GM12891 (cell line): ENCODE data around the gene CATSPER3.

Source experiments
- DNase-seq: peaks from one replicate; pipeline ENCODE4 v3.0.0; 2011; ENCODE audit warnings: low spot score; ENCODE audit not compliant: insufficient read length
- FAIRE-seq: peaks from 2 replicates; lab custom pipeline; 2011; peaks lifted over from hg19 to GRCh38; lab: Jason Lieb, UNC
- PAX5 ChIP-seq: IDR thresholded peaks from 2 replicates; pipeline ENCODE4 v1.6.1; 2011; ENCODE audit warnings: low read length, moderate library complexity, mild to moderate bottlenecking; ENCODE audit not compliant: insufficient read depth, severe bottlenecking
- POLR2A ChIP-seq: IDR thresholded peaks from 2 replicates; pipeline ENCODE4 v1.6.1; 2011; ENCODE audit warnings: low read depth, low read length, control low read depth
- POLR2AphosphoS5 ChIP-seq: IDR thresholded peaks from 2 replicates; pipeline ENCODE4 v1.6.1; 2011; ENCODE audit warnings: low read depth, low read length, control low read depth
- POU2F2 ChIP-seq: IDR thresholded peaks from 2 replicates; pipeline ENCODE4 v1.6.1; 2011; ENCODE audit warnings: low read depth, mild to moderate bottlenecking, control low read depth, low read length, moderate library complexity
- SPI1 ChIP-seq: IDR thresholded peaks from 2 replicates; pipeline ENCODE4 v1.6.1; 2011; ENCODE audit warnings: low read depth, low read length, control low read depth
- TAF1 ChIP-seq: IDR thresholded peaks from 2 replicates; pipeline ENCODE4 v1.6.1; 2011; ENCODE audit warnings: low read depth, low read length, control low read depth

Gene CATSPER3

DNA sequence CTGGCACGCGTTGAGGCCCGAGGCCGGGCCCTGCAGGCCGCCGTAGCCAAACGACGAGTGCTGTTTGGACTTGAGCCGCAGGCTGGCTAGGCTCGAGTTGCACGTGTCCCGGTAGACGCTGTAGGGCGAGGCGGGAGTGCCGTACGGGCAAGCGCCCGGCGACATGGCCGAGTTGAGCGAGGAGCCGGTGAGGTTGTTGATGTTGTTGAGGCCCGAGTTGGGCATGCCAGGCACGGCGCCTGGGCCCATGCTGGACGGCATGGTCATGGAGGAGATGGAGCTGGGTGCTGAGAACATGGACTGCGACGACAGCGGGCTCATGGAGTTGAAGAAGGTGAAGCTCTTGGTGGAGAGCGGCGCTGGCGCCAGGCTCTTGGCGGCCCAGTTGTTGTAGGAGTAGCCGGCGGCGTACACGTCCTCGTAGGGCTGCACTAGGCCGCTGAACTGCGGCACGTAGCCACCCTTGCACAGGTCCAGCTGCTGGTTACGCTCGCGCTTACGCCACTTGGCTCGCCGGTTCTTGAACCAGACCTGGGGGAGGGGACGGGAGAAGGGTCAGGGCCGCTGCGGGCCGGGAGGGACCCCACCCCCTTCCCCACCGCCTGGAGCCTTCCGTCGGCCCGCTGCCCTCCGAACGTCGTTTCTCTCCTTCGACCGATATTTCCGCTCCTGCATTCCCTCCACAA, 61.2 kb downstream of the CATSPER3 start:
- FAIRE-seq (no peak), DNase-seq (no peak)
- TF ChIP-seq PAX5 = no peak
- TF ChIP-seq TAF1 = no peak
- TF ChIP-seq POLR2A = no peak
- TF ChIP-seq SPI1 = no peak
- TF ChIP-seq POU2F2 = no peak
- no peak for TF ChIP-seq POLR2AphosphoS5

DNA sequence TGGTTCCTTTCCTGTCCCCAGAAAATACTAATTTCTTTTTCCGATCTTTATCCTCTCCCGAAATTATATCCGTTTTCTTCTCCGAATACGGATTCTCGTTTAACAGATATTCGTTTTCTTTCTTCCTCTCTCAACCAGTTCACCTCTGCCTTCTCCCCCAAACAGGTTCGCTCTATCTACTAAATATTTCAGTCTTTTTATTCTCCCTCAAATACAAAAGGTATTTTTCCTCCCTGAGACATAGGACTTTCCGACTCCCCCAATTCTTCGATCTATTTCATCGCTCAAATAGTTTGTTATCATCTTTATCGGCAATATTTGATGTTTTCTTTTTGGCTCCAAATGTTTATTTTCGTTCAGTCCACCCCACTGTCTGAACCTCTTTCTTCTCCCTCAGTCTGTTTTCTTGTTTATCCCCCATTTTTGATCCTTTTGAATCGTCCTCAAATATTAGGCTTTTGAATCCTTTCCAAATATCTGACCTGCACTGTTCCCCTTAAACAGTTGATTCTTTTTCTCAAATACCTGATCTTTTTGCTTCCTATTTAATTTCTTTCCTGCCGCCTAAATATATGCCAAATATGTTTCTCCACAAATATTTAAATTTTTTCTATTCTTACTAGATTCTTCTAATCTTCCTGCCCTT, 61.9 kb downstream of the CATSPER3 start:
- FAIRE-seq (no peak), DNase-seq (no peak)
- TF ChIP-seq POU2F2 (no peak), SPI1 (no peak), POLR2AphosphoS5 (no peak), PAX5 (no peak), TAF1 (no peak), POLR2A (no peak)

DNA sequence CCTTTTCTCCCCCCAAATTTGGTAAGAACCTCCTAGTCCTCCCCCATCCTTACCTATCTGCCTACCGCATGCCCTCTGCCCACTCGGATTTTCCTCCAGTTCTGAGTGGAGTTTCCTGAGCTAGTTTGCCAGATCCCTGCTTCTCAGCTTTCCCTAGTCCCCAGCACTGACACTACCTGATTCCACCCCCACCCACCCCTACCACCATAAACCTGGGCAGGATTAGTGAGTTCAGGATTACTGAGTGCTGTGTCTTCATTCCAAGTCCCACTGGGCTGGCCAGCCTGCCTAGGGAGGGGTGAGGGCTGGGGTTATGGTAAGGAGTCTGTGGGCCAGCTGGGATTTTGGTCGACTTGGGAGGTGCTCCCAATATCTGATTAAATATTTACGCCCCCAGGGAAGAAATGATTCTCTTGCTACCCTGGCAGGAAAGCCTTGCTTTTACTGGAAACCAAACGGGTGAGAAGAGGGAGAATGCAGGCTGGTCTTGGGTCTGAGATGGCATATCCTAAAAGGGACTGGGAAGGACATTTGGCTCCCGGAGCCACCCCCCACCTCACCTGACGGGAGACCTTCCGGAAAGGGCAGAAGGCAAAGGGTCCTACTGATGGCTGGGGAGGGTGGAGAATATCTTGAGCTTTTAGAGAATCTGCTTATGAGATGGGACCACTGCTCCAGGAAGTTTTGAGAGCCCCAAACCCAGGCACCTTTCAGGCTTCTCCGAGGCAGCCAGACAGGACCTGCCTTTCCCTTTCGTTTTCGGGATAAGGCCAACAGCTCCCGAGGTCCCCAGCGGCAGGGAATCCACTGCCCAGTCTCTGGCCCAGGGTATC, 62.6 kb downstream of the CATSPER3 start:
- FAIRE-seq = no peak
- TF ChIP-seq POU2F2 (no peak), POLR2AphosphoS5 (no peak), POLR2A (no peak), PAX5 (no peak), TAF1 (no peak), SPI1 (no peak)
- no peak for DNase-seq

DNA sequence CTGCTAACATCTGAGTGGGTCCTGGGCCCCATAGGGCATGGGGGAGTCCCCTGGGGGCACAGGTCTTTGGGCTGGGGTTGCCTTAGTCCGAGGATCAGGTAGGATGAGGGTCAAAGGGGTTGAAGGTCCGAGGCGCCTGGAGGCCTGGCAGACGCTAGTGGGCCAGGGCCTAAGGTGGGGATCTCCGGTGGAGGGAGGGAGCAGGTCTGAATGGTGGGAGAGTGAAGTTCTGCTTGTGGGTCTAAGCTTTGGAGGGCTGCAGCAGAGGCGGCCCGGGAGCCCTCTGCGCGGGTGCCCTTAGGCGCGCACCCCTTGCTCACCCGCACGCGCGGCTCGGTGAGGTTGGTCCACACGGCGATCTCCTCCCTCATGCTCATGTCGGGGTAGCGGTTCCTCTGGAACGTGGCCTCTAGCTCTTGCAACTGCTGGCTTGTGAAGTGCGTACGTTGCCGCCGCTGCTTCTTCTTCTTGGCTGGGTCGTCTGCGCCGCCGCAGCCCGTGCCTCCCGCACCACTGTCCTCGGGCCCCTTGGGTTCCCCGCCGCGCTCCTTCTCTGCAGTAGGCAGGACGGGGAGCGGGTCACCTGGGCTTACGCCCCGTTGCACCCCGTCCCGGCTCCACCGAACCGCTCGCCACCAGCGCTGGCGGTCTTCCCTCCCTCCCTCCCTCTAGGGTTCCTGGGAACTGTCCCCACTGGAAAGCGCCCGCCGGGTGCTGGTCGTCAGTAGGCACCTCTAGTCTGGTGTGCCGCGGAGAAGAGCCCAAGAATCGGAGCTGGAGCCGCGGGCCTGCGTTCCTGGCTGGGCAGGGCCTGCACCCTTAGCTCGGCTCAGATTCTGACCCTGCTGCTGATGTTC, 63.5 kb downstream of the CATSPER3 start:
- DNase-seq (no peak), FAIRE-seq (no peak)
- TF ChIP-seq TAF1 = no peak
- TF ChIP-seq POLR2A = no peak
- TF ChIP-seq SPI1 = no peak
- no peak for TF ChIP-seq POLR2AphosphoS5
- no peak for TF ChIP-seq PAX5
- TF ChIP-seq POU2F2 = no peak

DNA sequence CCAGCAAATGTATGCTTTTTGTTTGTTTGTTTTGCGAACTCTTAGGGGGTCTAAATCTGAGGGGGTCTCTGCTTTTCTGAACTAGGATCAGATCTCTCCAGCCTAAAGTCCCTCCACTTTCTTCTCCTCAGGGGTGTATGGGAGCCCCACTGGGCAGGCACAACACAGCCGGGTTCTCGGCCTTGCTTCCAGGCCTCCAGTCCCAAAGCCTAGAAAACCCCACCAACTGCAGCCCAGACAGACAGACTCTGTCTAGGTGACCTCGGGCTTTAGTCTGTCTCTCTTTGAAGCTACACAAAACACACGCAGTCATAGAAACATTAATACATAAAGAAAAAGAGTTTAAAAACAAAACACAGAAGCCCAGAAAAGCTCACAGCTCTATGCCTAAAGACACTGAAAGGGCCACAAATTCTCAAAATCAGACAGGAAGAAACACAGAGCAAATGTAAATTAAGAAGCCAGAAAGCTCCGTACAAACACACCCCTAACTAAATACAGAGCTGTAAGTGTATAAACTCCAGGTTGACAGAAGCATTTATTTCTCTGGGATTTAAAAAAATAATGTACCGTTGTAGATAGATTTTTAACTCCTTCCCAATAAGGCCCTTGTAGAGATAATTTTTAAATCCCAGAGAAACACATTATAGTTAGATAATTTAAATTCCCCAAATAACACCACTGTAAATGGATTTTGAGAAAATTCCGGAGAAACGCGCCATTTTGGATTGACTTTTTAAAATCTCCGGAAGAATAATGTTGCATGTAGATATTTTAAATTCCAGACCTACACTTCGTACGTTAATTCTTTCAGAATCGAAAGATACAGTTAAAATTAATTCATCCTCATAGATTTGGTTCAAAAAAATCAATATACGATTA, 64.3 kb downstream of the CATSPER3 start:
- DNase-seq = no peak
- TF ChIP-seq TAF1 (no peak), PAX5 (no peak), POU2F2 (no peak), SPI1 (no peak), POLR2AphosphoS5 (no peak), POLR2A (no peak)
- FAIRE-seq = no peak

DNA sequence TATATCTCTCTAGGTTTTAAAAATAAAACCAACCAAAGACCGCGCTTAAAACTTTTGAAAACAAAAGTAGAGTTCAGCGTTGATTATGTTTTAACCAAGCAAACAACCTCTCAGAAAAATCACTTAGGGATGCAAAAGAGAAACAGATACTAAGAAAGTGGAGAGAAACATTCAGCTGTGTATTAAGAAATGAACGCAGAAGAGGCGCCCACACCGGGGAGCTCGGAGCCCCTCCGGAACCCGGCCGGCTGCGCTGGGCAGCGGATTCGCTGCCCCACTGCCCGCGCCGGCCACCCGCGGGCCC, 64.9 kb downstream of the CATSPER3 start:
- no peak for TF ChIP-seq TAF1
- no peak for TF ChIP-seq POLR2AphosphoS5
- TF ChIP-seq SPI1 = no peak
- TF ChIP-seq POU2F2 = no peak
- TF ChIP-seq POLR2A = no peak
- no peak for TF ChIP-seq PAX5
- no peak for FAIRE-seq
- DNase-seq = no peak

DNA sequence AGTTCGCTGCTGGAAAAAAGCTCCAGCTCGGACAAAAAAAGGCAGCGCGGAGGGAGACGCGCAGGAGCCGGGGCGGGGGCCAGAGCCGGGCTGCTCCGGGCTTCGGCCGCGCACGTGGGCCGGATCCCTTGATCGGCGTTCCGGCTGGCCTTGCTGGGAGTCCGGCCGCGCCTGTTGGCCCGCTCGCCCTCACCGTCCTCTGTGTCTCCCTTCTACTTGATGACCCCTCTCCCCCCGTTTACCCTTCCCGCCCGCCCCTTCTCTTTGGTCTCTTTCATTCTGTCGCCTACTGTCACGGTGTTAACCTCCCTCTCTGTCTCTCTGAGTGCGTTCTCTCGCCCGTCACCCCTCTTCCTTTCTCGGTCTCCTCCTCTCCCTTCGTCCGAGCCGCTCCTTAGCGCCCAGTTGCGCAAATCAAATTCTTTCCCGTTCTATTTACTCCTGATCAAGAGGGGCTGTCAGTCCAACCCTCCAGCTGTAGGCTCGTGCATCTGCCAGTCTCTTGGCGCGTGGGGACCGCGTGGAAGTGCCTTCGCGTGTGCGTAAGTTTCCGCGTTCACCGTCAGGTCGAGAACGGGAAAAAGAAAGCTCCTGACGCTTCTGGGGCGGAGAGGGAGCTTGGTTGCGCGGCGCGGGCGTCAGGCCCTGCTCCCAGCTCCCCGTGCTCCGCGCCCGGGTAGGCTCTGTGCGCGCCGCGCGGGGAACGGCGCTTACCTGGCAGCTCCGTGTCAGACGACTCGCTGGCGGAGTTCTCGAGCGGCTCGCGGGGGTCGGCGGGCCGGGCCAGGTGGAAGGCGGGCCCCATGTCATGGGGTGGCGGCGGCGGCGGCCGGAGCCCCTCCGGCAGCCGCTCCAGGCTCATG, 65.5 kb downstream of the CATSPER3 start:
- no peak for DNase-seq
- FAIRE-seq = no peak
- no peak for TF ChIP-seq TAF1
- TF ChIP-seq POU2F2 = no peak
- no peak for TF ChIP-seq PAX5
- TF ChIP-seq POLR2A = no peak
- no peak for TF ChIP-seq POLR2AphosphoS5
- no peak for TF ChIP-seq SPI1
